CD4-positive, alpha-beta T cell treated with Interleukin-17A for 4 hours (primary cell): ENCODE data around the gene DTNA.
"Not testable (repeated sequence)": the region's sequence is repeated elsewhere in the genome, so short reads cannot be mapped to it uniquely, and the experiment has no call there.

ENCODE experiments used
- DNase-seq: peaks from one replicate; pipeline ENCODE4 v3.0.0-alpha.2; 2020; ENCODE audit warnings: mixed read lengths

DTNA gene

DNA sequence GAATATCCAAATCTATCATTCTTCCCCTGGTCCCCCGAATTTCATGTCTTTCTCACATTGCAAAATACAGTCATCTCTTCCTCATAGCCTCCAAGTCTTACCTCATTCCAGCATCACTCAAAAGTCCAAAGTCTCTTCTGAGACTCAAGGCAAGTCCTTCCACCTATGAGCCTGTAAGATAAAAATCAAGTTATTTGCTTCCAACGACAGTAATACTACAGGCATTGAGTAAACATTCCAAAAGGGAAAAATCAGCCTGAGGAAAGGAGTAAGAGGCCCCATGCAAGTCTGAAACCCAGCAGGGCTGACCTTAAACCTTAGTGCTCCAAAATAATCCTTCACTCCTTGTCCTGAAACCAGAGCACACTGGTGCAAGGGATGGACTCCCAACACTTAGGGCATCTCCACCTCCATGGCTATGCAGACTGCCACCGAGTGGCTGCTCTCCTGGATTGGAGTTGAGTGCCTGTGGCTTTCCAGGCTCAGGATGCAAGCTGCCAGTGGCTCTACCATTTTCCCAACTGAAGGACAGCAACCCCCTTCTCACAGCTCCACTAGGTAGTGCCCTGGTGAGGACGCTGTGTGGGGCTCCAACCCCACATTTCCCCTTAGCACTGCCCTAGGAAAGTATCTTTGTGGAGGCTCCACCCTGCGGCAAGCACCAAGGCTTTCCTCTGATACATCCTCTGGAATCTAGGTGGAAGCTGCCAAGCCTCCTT lies 16.3 kb downstream of the DTNA start:
- DNase-seq = no peak

DNA sequence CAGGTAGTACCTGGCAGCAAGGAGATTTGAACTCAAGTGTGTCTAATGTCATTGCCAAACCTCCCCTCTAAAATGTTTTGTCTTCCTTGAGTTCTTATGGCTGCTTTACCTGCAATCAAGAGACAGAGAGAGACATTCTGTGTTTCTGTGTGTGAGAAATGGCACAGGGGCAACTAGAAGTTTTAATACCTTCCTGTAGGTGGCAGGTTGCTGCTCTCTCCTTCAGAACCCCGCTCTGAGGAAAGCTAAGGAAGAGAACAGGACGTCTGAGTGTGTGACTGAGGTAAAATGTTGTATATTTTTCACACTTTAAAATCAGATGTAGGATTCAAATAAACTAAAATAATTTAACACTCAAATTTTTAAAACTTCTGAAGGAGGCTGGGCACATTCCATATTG lies 19.2 kb downstream of the DTNA start:
- no peak for DNase-seq

DNA sequence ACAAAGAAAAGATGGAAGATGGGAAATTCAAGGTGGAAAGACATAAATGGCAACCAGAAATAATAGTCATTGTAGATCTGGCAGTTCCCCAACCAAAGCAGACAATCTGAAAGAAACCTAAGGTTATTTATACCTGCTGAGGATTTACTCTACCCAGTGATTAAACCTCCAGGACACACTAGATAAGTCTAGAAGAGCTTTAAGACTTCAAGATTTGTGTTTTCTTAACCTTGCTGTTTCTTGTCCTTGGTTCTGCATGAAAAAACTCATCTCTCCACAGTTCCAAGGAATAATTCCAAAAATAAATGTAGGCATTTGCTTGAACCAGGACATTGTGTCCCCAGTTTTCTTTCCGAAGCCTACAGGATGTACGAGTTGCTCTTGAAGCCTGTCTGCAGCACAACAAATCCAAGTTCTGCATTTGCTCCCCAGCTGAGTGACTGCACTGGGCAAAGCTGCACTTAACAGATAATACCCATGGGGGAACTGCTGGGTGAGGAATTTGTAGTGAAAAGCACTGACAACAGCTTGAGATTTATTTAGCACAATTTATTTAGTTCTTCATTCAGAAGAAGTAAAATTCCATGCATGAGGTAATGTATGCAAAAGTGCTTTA lies 19.8 kb downstream of the DTNA start:
- no peak for DNase-seq

DNA sequence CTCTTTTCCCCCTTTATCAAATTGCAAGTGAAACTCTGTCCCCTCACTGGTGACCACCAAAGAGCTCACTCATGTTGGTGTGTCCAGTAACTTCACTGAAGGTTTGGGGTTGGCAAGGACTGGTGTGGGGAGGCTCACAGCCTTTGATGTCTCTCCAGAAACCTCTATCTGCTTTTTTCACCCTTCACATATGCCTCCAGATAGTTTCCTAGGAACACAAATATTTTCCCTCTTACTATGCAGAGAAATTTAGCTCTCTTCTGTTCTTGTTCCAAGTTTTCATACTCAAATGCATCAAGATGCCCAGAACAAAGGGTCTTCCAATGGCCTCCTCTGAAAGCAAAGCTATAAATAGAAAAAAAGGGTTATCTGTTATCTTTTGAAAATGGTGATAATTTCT lies 20.7 kb downstream of the DTNA start:
- no peak for DNase-seq

DNA sequence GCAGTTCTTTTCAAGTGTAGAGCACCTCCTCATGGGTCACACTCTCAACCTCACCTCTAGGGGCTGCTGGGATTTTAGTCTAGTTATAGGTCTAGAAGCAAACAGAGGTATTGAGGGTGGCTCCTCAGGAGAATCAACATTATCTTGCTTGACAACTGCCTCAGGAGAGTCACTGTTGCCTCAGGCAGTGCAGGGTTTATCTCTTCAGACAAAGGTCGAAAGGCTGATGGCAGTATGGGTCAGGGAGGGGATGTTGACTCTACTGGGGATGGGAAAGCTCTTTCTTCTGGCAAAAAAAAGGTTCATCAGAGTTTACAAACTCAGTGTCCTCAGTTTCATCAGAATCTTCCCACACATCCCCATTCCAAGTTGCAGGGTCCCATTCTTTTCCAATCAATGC lies 24.0 kb downstream of the DTNA start:
- DNase-seq = no peak

DNA sequence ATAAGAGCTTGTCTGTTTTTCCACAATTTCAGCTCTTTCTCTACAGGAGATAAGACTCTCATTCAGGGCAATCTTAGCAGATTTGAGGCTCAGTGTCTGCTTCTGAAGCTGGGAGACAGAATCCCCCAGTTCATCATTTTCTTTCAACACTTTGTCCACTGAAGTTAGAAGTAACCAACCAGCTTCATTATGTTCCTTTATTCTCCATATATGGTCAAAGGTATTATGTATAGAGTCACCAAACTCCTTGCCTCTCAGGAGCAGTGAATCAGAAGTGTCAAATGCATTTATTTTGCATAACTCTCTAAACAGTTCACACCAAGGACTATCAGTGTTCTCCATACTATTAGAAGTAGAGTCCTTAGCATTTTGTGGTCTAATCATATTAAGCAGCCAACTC lies 24.4 kb downstream of the DTNA start:
- not testable (repeated sequence) for DNase-seq

DNA sequence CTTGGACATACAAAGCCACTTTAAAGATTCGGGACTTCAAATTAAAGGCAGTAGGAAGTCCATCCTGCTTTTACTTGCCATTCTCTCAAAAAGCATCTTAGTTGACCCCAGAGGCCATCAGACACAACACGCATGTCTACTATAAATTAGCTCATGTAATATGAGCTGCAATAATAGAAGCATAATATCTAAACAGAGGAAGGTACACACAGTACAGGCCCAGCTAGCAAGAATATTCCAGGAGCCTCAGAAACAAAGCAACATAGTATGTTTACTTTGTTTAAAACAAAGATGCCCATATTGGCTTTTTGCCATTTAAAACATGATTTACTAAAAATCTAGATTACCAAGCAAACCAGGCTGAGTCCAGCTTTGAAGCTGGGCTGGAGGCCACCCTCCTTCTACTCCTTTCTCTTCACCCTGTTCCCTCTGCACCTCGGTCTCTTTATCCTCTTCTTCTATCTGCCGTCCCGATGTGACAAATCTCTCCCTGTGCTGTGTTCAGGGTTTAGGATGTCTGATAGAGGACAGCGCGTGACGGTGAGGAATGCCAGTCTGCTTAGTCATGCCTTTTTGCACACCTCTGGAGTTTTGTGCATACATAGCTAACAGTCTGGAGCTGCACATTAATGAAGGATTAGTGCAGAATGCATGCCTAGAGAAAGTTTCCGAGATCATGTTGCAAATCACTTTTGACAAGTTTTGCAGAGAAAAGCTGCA lies 28.2 kb downstream of the DTNA start:
- no peak for DNase-seq

DNA sequence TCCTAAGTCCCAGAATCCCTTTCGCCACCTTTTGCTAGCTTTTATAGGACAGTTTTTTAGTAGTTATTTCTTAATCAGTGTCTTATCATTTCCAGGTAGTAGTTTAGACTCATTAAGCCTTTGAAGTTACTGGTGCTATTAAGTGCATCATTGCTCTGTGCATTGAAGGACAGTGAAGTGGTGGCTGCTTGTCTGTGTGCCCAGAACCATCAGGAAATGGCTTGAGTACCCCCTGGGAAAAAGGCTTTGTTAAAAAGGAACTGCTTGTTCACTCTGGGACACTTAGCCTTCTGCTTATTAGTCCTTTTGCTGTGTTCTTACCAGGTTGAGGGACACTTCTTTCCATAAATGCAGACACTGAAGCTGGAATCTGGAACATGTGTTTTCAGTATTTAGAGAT lies 30.0 kb downstream of the DTNA start:
- no peak for DNase-seq

DNA sequence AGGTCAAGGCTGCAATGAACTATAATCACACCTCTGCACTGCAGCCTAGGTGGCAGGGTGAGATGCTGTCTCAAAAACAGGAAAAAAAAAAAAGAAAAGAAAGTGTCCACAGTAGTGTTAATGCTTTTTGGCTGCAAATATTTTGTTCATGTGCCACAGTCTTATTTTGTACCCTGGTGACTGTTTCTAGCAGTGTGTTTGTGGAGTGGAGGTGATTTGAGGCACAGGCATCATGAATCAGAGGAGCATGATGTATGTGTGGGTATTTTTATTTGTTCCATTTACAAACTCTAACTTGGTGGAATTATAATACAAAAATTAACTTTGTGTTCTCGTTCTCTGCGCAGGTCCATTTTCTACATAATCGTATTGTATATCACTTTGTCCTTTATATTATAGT lies 30.6 kb downstream of the DTNA start:
- DNase-seq = no peak

DNA sequence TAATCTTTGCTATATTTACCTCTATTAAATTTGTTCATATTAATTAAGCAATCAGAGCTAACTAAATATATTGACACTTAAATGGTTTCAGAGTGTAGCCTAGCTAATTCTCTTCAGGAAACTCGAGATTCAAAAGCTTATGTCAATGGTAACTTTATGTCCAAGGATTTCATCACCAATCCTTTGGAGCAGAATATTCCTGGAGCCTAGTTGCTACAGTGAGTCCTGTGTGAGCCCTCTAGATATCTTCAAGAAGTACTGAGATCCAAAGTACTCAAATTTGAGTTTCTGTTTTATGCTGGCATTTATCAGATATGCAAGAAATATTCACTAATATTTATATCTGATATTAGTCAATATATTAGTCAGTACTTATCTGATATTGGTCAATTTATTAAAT lies 31.3 kb downstream of the DTNA start:
- DNase-seq = no peak

DNA sequence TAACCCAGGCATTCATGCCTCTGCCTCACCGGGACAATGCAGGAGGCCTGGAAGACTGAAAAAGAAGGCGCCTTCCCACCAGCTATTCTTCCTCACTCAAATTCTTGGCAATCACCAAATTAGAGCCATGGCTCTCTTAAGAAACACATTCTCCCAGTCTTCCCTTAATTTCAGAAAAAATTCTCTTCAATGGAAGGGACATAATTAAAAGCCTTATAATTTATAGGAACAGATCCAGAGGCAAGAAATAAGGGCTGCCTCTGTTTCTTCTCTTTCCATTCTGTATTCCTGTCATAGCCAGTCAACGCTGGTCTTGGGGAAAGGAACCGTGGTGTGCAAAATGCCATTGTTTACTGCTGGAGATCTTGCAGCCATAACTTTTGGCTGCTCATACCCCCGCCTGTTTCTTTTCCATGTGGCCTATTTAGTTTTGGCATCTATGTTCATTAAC lies 32.8 kb downstream of the DTNA start:
- no peak for DNase-seq

DNA sequence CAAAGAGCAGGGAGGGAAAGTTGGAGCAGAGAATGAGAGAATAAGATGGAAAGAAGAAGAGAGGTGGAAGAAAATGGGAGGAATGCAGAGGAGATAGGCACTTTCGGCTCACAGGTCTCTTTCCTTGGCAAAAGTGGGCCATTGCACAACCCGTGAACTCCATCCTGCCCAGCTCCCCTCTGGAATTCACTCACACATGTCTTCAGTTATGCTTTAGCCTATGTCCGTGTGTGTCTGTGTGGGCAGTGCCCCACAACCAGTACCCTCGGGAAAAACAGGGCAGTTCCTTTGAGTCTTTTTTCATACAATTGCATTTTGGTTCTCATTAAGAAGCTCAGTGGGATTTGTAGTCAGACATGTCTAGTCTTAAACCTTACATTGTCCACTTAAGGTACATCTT lies 34.5 kb downstream of the DTNA start:
- DNase-seq = no peak

DNA sequence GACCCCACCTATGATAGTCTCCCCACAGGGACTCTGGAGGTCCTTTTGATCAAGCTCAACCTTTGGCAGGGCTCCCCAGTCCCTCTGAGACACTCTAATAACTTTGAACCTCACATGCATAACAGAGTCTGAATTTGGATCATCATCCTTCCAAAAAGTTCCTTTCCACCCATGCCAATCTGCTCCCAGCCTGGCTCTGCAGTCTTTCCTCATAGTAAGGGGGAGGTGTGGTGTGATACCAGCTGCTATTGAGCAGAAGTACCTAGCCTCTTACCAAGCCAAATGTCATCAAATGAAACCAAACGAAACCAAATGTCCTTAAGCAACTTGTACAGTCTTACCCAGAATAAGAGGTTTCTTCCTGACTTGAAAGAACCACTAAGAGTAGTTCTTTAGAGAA lies 36.5 kb downstream of the DTNA start:
- no peak for DNase-seq

DNA sequence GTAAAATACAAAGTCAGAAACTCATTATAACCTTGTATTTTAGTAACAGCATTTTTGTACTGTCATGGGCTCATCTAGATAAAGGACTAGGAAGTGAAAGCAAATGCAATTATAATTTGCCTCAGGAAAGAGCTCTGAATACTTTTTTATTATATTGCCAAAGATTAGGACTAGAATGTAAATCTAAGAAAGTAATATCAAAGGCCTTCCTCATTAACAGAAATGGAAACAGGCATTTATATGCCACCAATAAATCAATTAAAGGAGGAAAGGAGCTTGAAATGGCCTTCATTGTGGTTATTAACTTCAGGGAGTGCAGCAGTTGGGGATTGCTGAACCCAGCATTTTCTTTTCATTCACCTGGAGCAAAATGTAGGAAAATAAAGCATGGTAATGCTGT lies 39.6 kb downstream of the DTNA start:
- DNase-seq = no peak

DNA sequence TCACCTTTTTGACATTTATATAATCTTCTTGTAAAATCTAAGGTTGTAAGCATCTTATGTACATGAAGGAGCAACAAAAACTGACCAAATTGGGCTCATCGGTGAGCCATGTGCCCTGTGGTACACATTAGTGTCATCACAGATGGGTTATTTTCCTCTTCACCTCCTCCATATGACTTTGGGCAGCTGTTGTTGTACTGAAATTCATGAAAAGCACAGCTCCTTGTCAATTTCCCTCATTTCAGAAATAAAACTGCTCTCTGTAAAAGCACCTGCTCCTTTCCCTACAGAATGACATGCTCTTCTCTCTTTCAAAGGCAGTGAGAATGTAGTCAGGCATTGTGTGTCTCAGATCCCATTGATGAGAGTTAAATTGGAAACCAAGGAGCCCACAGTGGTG lies 42.0 kb downstream of the DTNA start:
- DNase-seq = no peak

DNA sequence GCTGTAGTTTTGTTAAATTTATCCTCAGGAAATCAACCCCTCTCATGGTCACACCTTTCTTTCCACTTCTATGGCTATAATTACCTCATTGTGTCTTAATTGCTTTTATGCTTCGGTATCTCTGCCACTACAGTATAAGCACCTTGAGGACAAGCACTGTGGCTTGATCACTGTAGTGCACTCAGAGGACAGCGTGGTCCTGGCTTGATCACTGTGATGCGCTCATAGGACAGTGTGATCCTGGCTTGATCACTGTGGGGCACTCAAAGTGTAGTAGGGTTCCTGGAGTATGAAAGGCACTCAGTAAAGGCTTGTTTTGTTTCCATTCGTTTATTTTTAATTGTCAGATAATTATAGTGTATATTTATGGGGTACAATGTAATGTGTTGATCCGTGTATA lies 44.2 kb downstream of the DTNA start:
- DNase-seq = no peak

DNA sequence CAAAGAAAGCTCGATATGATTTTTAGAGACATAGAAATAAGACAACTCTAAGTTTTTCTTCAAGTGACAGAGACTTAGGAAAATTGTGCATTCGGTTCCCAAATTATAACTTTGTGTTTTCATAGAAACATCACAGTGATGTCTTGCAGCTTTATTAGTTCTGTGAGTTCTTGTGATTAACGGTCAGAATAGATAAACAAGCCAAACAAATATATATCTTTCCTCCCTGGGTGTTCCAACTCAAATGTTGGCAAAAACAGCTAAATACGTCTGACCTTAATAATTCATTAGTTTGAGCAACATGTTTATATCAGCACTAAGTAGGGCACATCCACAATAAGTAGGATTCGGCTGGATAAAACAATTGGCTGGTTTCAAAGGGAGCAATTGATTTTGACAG lies 47.6 kb downstream of the DTNA start:
- no peak for DNase-seq

DNA sequence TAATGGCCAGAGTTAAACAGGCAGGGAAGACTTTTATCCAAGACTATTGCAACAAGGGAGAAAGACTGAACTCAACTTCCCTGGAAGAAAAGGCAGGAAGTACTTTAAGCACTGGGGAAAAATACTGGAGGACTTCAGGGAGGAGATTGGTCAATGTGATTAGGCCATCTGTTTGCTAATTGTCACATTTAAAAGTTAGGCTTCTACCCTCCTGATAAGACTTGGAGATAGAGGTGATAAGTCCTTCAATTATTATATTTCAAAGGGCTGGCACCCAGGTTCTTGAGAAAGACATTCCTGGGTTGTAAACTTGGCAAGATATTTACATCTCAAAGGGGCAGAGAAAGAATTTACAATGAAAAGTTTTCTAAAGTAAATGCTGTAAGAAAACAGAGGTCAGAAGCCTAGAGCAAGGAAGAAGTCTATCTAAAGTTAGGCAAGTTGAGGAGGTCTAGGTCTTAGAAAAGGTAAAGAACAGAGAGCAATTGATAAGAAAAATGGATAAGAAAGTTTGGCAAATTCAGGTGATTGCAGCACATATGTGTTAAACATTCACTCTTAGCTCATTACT lies 48.4 kb downstream of the DTNA start:
- no peak for DNase-seq

DNA sequence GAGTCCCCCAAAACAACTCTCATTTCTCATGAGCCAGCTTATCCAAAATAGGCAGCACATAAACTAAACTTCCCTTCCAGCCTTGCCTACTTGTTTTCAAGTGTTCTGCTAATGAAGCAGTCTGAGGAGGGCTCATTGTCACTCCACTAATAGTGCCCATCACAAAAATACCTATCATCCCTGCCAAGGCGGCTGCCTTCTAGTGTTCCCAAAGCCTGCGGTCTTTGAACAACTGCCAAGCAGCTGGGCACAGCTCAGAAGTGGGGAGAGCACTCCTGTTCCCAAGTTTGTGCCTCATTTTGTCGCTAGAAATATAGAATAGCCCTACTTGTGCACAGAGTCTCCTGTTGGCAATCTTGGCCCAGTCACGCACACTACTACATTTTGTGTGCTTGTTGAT lies 50.3 kb downstream of the DTNA start:
- no peak for DNase-seq

DNA sequence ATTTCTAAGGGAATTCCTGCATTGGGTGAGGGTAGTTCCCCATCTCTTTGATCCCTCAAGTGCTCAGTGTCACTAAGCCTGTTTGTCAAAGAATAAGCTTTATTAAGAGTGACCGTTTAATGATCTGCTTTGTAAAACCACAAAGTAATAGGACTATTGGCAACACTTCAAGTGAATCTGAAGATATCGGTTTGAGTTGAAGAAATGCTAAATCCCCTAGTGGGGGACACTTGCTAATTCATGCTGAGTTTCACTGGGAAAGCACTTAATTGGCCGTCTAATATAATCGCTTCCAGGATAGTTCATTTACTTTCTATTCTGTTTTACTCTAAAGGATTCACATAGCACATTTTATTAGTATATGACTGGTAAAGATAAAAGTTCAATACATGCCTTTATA lies 54.4 kb downstream of the DTNA start:
- no peak for DNase-seq

DNA sequence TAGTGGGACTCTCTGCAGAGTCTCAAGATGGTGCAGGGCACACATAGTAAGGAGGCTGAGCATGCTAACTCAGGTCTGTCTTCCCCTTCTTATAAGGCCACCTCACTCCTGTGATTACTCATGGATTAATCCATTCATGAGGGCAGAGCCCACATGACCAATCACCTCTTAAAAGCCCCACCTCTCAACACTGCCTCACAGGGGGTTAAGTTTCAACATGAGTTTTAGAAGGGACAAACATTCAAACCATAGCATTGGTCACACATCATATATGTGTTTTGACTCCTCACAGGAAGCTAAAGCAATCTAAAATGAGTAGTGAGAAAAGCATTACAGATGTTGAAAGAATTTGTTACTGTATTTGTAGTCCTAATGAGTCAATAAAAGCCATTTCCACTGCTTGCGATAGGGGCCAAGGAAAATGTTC lies 57.5 kb downstream of the DTNA start:
- DNase-seq = no peak

DNA sequence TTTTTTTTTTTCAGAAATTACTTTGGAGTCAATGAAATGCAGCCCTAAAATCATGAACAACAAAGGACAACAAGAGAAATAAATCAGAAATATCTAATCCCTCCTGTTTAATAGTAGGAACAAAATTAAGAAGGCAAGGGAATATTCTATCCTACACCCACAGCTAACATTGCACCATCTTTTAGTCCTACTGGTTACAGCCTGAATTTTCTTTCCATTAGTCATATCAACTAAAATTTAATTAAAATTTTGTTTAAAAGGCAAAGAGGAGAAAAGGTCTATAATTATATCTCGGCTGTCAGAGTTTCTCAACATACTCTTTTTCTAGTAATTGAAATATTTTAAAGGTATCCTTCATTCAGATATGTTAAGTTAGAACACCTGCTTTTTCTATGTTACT lies 61.9 kb downstream of the DTNA start:
- no peak for DNase-seq

DNA sequence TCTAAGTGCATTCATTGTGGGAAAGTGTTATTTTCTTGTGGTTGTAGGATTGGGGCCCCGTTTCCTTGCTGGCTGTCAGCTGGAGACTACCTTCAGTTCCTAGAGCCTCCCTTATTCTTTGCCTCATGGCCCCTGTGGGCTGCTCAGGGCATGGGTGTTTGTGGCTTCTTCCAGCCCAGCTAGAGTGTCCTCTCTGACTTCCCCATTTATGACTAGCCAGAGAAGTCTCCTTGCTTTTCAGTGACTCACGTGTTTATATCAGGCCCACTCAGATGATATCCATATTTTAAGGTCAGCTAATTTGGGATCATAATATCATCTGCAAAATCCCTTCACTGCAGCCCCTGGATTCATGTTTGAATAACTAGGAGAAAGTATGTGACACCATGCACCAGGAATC lies 62.8 kb downstream of the DTNA start:
- DNase-seq = no peak

DNA sequence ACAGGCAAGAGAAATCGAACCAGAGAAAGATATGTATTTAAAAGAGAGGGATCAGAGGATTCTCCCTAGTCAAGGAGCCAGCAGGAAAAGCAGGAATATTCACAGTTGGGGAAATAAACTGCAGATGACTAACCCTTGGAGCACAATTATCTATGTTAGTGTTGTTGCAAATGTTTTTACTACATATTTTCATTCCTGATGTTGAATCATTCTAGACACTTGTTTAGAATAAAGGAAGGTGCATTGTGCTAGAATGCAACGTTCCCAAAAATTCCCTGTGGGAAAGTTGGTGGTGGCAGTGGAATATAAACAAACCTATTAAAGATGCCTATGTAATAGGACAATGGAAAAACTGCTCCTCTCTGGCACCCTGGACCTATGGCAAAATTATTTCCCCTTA lies 63.3 kb downstream of the DTNA start:
- no peak for DNase-seq
